ENCODE data around the gene MRPL22.
A peak's percentile ranks its signal among the peaks of the same experiment; 100 is the strongest.
"Not testable (repeated sequence)": the region's sequence is repeated elsewhere in the genome, so short reads cannot be mapped to it uniquely, and the experiment has no call there.

The MRPL22 gene

DNA sequence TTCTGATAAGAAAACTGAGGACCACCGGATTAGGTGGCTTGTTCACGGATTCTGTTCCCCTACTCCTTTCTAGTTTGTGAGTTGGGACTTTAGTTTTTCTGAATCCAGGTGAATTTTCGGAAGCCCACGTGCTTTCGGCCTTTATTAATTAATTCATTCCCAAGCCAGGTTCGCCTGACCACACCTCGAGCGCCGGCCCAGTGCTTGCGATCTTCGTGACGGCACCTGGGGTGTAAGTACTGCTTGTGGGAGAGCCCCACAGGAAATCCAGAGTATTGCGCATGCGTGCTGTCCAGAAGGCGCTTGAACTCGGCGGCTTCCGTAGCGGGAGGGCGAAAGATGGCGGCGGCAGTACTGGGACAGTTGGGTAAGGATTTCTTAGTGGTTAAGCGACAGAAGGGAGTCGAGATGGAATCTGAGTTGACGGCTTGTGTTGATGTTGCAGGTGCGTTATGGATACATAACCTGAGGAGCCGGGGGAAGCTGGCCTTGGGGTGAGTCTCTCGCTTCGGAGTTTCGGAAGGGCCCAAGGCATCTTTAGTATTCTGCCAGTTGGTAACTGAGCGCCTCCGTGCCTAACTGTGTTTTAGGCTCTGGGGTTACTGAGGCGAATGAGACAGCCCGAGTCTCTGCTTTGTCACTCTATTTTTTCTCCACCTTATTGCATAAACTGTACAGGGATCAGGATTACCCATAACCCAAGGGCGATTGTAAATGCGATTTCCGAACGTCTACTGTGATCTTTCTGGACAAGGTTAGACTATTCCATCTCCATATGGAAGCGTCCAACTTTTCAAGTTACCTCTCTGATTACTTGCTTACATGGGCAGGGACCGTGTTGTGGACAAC lies at the start of gene MRPL22:
Gene MRPL22 (plus strand): TSS at position 302 of the 849 bp plus-strand sequence. CDS start 38 bp downstream, at position 340.
- DNase-seq (ENCODE audit: low read depth in 2 of 2, low spot score in 1 of 2) = peak; percentile 90 to 94

DNA sequence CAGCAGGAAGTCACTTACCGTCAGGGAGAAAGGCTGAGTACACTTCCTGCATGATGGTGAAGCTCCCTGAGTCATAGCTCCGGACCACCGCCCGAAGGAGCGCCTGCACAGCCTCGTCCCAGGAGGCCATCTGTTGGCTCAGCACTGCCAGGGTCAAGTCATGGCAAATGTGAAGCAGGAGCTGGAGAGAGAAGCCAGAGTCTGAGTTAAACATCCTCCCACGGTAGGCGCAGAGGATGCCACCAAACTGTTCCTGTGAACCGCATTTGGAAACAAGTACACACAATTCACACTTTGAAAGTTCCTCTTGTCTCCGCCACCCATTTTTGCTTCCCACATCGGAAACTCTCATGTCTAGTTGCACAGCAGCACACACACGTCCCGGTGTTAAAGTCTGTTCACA lies 48.5 kb upstream of the MRPL22 start:
- DNase-seq (ENCODE audit: low read depth in 2 of 2, low spot score in 1 of 2) = no peak

DNA sequence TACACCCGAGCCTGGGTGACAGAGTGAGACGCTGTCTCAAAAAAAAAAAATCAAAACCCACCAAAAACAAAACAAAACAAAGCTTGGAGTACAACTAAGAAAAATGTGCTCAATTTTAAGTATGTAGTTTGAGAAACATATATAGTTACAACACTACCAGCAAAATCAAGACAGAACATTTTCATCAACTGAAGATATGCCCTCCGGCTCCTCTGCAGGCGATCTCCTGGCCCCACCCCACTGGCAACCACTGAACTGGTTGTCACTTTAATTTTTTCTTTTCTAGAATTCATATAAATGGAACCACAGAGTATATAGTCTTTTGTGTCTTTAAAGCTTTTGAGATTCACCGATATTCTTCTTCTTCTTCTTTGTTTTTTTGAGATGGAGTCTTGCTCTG lies 47.5 kb upstream of the MRPL22 start:
- DNase-seq (ENCODE audit: low read depth in 2 of 2, low spot score in 1 of 2) = no peak

DNA sequence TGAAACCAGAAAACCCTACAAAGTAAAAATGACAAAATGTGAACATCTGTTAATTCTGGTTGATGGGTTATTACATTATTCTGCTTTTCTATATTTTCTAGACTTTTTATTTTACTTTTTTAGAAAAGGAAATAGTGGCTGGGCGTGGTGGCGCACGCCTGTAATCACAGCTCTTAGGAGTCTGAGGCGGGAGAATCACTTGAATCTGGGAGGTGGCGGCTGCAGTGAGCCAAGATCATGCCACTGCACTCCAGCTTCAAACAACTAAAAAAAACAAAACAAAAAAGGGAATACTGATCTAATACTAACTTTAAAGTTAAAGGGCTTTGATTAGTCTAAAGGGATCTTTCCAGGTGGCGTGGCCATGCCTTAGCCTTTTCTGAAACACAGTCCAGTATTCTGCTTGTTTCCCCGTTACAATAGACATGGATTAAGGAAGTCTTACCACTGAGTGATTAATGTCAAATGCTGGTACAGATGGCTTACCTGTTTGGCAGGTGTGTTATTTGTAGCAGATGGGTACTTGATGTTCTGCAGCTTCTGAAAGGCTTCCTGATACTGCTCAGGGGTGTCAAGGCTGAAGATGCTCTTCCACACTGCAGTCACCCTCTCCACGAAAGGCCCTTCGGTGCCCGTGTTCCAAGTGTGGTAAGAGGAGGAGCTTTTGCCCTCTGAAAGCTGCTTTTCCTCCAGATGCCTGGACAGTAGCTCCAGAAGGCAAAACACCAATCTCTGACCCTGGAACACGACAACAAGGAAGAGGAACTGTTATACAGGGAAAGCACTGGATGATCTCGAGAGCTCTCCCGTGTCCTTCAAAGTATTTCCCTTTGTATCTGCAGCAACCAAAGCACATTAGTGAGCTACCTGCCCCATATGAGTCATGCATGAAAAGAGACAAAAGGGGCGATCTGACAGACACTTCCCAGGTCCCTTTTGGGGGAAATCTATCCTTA lies 45.0 kb upstream of the MRPL22 start:
- no peak for DNase-seq (ENCODE audit: low read depth in 2 of 2, low spot score in 1 of 2)

DNA sequence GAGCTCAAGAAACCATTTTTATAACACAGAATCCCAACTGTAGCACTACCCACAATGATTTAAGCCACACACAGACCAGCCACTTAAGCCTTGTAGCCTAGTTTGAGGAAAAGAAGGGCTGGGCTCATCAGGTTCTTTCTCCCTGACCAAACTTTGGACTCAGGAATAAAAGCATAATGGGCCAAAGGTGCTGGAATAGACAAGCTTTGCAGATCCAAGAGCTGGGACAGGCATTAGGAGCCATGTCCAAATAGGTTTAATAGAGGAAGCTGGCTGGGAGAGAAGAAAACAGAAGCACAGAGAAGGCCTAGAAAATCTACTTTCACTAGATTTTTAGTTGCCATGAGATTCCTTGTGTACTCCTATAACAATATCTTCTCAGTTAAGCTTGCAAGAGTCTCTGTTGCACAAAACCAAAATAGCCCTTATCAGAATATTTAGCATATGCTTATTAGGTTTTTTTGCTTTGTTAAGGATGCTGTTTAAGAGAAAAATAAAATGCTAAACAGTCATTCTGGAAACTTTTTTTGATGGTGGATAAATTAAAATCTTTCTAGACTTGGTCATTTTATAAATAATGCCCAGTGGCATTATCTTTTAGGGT lies 44.2 kb upstream of the MRPL22 start:
- DNase-seq (ENCODE audit: low read depth in 2 of 2, low spot score in 1 of 2) = no peak

DNA sequence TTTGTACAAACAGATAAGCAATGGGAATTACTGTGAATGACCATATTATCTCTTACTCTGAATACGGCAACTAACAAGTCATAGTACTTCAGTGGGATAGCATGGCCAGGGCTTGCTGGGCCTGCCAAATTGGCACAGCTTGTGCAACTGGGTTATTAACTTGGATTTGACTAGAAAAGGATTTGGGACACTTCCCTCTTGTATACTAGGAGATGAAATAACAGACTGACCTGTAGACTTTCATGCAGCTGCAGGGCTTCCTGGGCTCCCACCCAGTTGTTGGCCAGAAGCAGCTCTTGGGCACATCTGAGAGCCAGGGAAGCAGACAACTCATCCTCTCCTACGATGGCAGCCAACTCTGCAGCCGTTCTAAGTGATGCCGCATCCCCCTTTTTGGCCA lies 42.7 kb upstream of the MRPL22 start:
- no peak for DNase-seq (ENCODE audit: low read depth in 2 of 2, low spot score in 1 of 2)

DNA sequence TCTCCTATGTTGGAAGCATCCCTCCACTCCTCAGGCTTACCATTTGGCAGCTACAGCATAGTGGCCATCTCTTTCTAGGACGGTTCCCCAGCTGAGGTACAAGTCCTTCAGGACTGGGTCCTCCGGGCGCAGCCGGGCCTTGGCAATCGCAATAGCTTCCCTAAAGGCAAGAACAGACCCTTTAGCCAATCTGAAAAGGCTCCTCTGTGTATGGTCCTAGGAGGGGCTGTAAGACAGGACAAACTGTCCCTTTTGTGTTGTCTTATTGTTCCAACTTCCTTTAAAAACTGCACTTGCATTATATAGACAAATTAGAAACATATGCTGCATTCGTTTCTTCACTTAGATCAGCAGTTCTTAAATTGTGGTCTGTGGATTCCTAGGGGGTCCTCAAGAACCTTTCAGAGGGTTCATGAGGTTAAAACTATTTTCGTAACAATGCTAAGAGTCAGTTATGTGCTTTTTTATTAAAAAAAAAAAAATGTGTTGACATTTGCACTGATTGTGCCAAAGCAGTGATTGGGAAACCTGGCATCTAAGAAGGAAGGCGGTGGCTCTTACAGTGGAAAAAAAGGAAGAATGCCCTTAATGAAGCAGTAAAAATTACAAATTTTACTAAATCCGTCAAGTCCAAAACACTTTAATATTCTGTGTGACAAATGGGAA lies 41.6 kb upstream of the MRPL22 start:
- DNase-seq (ENCODE audit: low read depth in 2 of 2, low spot score in 1 of 2) = no peak

DNA sequence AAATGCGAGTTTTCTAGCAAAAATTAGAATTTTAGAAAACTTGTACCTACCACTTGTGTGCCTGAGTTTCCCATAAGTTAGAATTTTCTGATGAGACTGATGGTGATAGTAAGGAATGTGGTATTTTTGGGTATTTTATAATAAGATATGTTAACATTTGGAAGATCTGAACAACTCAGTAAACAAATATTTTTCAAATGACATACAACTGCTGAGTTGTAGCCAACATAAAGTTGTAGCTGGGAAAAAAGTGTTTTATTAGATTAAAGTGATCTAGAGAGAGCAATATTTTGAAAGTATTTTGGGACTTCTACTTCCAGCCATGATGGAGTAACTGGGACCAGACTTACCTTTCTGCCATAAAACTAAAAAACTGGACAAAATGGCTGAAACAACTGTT lies 40.8 kb upstream of the MRPL22 start:
- DNase-seq (ENCODE audit: low read depth in 2 of 2, low spot score in 1 of 2) = no peak

DNA sequence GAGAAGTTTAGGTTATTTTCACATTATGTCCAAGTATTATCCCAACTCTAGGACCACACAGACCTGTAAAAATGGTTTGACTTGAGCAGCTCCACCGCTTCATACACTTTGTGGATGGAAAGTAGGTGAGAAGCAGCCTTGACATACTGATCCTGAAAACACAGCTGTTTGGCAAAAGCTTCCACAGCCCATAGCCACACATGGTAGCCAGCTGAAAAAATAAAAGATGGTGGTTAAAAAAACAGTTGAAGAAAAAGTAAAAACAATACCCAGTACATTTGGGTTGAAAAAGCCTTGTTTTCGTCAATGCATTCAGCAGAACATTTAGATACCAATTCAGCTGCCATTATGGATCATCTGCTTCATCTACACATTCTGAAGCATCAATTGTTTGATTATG lies 39.6 kb upstream of the MRPL22 start:
- DNase-seq (ENCODE audit: low read depth in 2 of 2, low spot score in 1 of 2) = no peak

DNA sequence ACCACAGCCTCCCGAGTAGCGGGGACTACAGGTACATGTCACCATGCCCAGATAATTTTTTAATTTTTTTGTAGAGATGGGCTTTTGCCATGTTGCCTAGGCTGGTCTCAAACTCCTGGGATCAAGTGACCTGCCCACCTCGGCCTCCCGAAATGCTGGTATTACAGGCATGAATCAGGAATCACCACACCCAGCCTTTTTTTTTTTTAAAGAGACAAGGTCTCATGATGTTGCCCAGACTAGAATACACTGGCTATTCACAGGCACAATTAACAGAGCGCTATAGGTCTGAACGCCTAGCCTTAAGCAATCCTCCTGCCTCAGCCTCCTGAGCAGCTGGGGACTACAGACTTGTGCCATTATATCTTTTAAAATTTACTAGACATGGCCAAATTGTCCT lies 39.0 kb upstream of the MRPL22 start:
- DNase-seq (ENCODE audit: low read depth in 2 of 2, low spot score in 1 of 2) = no peak

DNA sequence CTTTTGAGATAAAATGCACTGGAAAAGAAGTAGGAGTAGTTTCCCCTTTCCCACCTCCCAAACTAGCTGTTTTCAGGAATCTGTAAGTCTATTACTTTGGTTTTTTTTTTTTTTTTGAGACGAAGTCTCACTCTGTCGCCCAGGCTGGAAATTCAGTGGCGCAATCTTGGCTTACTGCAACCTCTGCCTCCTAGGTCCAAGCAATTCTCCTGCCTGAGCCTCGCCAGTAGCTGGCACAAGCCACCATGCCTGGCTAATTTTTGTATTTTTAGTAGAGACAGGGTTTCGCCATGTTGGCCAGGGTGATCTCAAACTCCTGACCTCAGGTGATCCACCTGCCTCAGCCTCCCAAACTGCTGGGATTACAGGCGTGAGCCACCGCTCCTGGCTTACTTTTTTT lies 35.3 kb upstream of the MRPL22 start:
- not testable (repeated sequence) for DNase-seq (ENCODE audit: low read depth in 2 of 2, low spot score in 1 of 2)

DNA sequence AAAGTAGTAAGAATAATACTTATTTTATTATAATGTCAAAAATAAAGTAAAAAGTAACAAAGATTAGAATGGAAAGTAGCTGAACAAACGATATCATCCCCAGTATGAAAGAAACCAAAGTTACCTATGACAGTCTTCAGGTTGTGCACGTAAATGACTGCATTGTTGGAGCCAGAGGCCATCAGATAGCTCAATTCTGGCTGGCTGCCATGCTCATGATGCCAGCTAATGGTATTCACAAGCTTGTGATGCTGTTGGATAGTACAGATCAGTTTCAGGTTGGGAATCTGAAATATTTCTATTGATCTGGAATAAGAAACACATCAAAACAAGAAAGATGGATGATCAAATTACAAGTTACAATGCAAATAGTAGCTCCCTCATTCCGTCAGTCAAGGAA lies 24.0 kb upstream of the MRPL22 start:
- no peak for DNase-seq (ENCODE audit: low read depth in 2 of 2, low spot score in 1 of 2)

DNA sequence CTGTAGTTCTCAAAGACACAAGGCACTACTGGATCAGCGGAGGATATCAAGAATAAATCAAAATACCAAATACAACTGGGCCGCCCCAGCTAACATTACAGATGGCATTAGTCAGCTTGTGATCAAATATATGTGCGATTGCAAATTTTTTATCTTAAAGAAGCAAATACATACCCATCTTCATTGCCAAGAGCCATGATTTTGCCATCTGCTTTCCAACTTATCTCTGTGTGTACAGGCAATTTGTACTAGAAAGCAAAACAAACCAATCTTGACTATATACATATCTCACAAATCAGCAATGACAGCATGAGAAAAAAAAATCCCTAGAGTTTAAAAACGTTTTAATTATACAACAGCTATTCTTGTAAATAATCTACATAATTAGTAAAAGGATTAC lies 23.1 kb upstream of the MRPL22 start:
- no peak for DNase-seq (ENCODE audit: low read depth in 2 of 2, low spot score in 1 of 2)

DNA sequence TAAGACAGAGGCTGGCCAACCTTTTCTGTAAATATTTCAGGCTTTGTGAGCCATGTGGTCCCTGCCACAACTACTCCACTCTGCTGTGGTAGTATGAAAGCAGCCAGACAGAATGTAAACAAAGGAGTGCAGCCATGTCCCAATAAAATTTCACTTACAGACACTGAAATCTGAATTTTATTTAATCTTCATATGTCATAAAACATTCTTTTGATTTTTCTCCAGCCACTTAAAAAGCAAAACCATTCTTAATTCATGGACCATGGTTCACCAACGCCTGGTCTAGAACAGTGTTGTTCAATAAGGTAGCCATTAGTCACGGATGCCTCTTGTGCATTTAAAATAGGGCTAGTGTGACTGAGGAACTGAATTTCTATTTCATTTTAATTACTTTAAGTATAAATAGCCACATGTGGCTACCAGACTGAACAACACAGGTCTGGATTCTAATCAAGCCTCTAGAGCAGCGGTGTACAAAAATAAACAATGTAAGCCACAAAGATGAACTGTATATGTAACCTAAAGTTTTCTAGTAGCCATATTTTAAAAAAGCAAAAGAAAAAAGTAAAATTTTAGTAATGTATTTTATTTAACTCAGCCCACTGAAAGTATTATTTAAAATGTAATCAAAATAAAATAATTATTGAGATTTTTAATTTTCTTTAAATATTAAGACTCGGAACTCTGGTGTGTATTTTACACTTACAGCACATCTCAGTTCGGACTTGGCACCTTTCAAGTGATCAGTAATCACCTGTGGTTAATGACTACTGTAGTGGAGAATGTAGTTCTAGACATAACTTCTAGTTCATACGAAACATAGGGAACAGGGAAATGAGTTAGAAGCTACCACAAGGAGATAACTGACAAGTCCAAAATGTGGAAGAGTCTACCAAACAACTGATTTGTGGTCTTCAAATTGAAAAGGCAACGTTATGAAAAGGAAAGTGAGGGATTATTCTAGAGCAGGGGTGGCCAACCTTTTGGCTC lies 17.1 kb upstream of the MRPL22 start:
- no peak for DNase-seq (ENCODE audit: low read depth in 2 of 2, low spot score in 1 of 2)

DNA sequence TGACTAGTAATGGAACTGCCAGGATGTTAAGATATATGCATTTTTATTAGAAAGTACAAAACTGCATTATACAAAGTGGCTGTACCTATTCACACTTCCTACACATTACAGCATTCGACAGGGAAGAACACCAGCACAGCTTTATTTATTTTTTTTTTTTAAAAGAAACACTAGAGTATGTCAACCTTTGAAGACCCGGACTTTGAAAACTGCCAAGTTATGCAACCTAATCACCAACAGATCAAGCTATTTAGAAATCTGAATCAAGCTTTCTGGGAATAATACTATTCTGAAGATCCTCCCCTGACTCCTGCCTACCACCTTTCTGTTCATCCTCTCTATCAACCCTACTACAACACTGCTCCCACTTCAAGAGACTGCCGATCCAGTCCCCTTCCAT lies 7.3 kb upstream of the MRPL22 start:
- no peak for DNase-seq (ENCODE audit: low read depth in 2 of 2, low spot score in 1 of 2)

DNA sequence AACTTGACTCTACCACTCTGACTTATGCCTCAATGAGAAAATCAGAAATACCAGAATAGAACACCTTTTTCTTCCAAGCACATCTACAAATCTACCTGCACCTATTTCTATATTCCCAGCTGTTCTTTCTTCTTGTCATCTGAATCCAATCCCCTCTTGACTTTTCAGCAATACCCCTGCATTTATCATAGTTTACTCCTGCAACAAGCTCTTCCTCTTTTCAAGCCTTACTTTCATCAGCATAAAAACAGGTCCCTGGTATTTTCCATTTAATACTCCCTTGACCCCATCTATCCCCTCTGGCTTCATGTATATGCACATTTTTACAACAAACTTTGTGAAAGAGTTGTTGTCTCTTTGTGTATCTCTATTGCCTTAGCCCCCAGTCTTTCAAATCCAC lies 6.0 kb upstream of the MRPL22 start:
- DNase-seq (ENCODE audit: low read depth in 2 of 2, low spot score in 1 of 2) = no peak

DNA sequence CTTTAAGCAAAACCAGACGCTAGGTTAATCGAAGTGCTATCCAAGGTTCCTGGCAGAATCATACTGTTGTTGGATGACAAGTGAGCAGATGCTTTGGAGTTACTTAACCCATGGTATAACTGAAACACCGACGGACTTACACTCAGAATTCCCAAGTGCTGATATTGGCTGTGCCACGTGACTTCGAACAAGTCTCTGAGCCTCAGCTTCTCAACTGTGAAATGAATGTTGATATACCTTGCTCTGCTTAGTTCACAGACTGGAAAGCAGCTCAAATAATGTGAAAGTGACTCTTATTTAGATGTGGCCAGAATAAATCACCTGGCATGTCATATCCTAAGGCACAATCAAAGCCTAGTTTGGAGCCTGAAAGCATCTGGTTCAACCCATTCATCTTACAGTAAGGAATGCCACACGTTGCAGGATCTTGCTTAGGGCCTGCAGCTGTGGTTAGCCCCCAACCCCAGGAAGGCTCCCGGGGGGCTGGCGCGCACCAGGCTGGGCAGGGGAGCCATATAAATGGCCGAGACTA lies 3.6 kb upstream of the MRPL22 start:
- DNase-seq (ENCODE audit: low read depth in 2 of 2, low spot score in 1 of 2) = no peak

DNA sequence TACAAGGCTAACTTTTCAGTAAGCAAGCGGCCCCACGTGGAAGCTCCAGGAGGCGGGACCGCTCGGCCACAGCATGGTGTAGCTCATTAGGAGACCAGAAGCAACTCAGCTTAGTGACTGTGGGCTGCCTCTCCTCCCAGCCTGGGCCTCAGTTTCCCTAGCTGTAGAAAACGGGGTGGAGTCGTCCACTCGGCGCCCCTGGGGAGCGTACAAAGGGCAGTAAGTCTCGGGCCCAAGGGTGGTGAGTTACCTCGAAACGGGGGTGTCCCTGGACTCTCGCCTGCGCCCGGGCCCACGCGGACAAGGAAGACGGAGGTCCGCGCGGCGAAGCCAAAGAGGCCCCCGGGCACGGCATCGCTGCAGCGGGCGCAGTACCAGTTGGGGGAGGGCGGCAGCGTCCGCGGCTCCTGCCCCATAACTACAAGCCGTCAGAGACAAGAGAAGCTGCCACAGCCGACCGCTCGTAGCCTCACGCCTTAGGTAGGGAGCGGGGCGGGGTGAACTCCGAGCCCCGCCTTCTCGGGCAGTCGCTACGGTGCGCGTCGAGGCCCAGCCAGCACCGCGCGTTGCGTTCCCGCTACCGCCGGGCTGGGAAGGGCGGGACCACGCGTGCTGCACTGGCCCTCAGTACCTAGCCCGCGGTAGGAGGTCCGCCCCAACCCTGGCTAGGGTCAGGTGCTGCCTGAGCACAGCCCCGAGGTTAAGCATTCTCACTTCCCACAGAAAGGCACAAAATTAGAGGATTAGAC lies 3.0 kb upstream of the MRPL22 start, which contains the start of gene GEMIN5:
Gene GEMIN5 (minus strand): TSS at position 494 of the 749 bp plus-strand sequence. CDS start 78 bp downstream, at position 416.
- DNase-seq (ENCODE audit: low read depth in 2 of 2, low spot score in 1 of 2) = peak; percentile 54 to 65

DNA sequence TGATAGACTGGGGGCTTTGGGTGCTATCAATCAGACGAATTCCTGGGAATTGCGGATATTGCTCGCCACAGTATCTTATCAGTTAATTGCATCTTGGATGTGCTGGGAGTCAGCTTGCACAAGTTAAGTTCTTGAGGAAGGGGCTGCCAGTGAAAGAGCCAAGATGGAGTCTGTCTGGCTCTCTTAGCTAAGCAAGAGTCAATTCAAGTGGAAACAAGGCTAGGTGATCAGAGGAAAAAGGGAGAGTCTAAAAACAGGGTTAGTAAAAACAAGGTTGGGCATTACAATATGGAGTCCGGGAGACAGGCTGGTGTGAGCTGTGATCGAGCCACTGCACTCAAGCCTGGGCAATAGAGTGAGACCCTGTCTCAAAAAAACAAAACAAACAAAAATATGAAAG lies 1.5 kb upstream of the MRPL22 start:
- DNase-seq (ENCODE audit: low read depth in 2 of 2, low spot score in 1 of 2) = not testable (repeated sequence)

Measured in stimulated activated CD8-positive, alpha-beta memory T cell treated with anti-CD3 and anti-CD28 coated beads, Interleukin-4, amount 100 ng/mL, for 1 hour (primary cell).